ENCODE results near the gene NSFL1C.

The NSFL1C gene

DNA sequence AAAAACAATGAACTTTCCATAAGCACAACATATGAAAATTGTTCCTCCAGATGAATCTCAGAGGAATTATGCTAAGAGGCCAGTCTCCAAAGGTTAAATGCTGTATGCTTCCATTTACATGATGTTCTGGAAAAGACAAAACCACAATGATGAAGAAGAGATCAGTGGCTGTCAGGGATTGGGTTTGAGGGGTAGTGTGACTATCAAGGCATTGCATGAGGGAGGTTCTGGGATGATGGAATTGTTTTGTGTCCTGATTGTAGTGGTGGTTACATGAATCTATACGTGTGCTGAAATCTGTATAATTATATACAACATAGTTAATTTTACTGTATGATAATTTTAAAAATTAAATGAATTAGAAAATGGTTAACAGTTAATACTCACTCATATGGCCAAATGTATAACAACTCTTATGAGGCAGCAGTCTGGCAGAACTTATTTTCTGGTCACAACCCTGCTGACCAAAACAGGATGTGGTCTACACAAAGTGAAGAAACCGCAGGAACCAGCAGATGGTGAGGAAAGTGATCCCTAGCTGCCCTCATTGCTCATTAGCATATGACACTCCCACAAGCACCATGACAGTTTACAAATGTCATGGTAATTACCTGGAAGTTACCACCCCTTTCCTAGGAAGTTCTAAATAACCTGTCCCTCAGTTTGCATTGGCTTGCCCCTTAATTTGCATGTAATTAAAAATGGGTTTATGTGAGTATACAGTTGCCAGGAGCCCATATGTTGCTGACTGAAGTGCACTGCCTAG is 31.9 kb downstream of the NSFL1C start:
- Mint-ChIP-seq H3K4me1 (peaks cover 28% of the 10 kb centered on the region), H3K36me3 (no peaks in the 10 kb centered on the region), H3K27me3 (no peaks in the 10 kb centered on the region), H3K27ac (no peak overlapping the region), H3K4me3 (peak overlapping the region; percentile 56), H3K9me3 (no peaks in the 10 kb centered on the region)
- ATAC-seq (ENCODE audit: low read depth), result peak; percentile 93
- DNase-seq (ENCODE audit: low spot score in 2 of 2), result peak in 1 of 2 donors; percentile 54

DNA sequence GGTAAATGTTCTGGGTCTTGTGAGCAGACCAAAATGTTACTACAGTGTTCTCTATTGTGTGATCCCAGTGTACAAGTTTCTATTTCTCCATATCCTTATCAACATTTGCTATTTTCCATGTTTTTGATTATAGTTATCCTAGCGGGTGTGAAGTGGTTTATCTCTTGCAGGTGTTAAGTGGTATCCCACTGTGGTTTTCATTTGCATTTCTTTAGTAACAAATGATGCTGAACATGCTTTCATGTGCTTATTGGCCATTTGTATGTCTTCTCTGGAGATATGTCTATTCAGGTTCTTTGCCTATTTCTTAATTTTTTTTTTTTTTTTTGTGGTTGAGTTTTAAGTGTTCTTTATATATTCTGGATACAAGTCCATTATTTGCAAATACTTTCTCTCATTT is 35.5 kb downstream of the NSFL1C start:
- no peak overlapping the region for H3K27ac Mint-ChIP-seq
- peaks cover 23% of the 10 kb centered on the region for H3K4me1 Mint-ChIP-seq
- H3K27me3 Mint-ChIP-seq, result no peaks in the 10 kb centered on the region
- H3K36me3 Mint-ChIP-seq, result no peaks in the 10 kb centered on the region
- H3K4me3 Mint-ChIP-seq, result no peak overlapping the region
- ATAC-seq (ENCODE audit: low read depth), result no peak
- DNase-seq (ENCODE audit: low spot score in 2 of 2), result no peak
- no peaks in the 10 kb centered on the region for H3K9me3 Mint-ChIP-seq

DNA sequence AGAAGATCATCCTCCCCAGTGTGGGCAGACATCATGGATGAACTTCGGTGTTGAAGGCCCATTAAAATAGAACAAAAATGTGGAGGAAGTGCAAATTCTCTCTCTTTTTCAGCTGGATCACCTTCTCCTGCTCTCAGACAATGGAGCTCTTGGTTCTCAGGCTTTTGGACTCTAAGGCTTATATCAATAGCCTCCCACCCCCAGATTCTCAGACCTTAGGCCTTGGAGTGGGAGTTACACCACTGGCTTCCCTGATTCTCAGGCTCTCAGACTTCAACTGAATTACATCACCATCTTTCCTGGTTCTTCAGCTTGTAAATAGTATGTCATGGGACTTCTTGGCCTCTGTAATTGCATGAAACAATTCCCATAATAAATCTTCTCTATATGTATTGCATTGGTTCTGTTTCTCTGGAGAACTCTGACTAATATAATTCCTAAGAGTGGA is 36.6 kb downstream of the NSFL1C start:
- Mint-ChIP-seq H3K36me3 (no peaks in the 10 kb centered on the region), H3K4me1 (peaks cover 18% of the 10 kb centered on the region), H3K27ac (no peak overlapping the region), H3K27me3 (no peaks in the 10 kb centered on the region), H3K4me3 (no peak overlapping the region), H3K9me3 (no peaks in the 10 kb centered on the region)
- ATAC-seq (ENCODE audit: low read depth) (no peak), DNase-seq (ENCODE audit: low spot score in 2 of 2) (no peak)

DNA sequence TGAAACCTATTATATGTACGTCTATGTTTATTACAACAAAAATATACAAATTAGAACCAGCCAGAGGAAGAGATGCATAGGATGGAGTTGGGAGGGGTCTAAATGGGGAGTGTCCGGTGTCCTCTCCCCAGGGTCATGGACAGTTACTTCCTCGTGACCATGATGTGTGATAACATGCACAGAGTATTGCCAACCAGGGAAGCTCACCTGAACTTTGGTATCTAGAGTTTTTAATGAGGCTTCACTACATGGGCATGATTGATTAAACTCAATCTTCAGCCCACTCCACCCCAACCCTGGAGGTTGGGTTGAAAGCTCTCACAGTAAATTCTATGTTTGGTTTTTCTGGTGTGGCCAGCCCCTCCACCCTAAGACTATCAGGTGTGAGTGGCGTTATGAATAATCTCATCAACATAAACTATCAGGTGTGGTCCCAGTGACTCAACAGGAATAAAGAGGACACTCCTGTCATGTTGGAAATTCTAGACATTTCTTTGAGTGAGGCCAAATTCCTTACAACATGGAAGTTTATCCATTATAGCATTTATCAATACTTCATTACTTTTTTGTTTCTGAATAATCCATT is 37.4 kb downstream of the NSFL1C start:
- Mint-ChIP-seq H3K36me3 (no peaks in the 10 kb centered on the region), H3K9me3 (no peaks in the 10 kb centered on the region), H3K27ac (no peak overlapping the region), H3K4me3 (no peak overlapping the region), H3K4me1 (peaks cover 15% of the 10 kb centered on the region), H3K27me3 (no peaks in the 10 kb centered on the region)
- ATAC-seq (ENCODE audit: low read depth), result no peak
- no peak for DNase-seq (ENCODE audit: low spot score in 2 of 2)

DNA sequence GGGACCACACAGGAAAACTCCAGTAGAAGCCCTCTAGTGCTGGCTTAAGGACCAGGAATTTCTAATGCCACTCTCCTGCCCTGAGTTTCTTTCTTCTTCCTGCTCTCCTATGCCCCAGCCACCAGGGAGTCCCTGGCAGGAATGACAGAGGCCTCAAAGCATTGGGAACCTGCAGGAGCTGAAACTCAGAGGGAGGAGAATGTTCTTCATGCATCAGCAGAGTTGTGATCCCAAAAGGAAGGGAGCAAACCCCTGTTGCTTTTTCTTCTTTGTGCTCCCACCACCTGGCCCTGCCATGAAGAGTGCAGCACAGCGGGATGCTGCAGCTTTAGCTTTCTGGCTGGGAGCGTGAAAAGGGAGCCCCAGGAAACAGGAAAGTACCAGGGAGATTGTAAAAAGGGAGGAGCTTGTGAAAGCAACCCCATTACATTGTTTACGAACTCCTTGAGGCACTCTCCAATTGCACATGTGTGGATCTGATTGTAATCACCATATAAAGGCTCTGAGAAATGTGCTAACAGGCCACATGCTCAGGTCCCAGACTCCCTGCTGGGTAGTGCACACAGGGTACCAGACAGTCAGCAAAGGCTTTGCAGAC is 39.1 kb downstream of the NSFL1C start:
- DNase-seq (ENCODE audit: low spot score in 2 of 2), result no peak
- Mint-ChIP-seq H3K9me3 (peaks cover 1% of the 10 kb centered on the region), H3K36me3 (no peaks in the 10 kb centered on the region), H3K27me3 (no peaks in the 10 kb centered on the region), H3K4me3 (no peak overlapping the region), H3K27ac (no peak overlapping the region), H3K4me1 (peaks cover 14% of the 10 kb centered on the region)
- no peak for ATAC-seq (ENCODE audit: low read depth)

DNA sequence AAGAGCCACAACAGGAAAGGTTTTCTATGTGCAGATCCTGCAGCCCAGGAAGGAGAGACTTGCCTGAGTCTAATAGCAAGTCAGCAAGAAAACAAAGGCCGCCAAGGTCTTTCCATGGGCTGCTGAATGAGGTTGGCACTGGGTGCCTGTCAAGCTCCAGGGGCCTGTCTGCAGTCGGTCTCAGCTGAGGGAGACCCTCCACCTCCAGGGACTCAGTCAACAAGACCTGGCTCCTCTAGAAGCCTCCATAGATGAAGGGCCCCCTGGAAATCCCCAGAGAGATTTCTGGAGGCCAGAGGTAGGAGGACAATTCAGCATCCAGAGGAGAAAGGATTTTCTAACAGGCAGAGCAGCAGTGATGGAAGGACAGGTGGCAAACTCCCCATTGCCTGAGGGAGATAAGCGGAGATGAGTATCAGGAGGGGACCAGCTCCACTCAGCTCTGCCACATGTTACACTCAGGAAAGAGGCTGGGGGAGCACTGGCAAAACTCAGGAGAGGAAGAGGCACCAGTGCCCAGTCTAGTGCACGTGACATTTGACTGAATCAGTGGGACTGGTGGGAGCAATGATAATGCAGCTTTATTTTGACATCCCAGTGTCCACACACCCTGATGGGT is 40.3 kb downstream of the NSFL1C start:
- peaks cover 2% of the 10 kb centered on the region for H3K36me3 Mint-ChIP-seq
- ATAC-seq (ENCODE audit: low read depth), result no peak
- no peak overlapping the region for H3K4me3 Mint-ChIP-seq
- peaks cover 7% of the 10 kb centered on the region for H3K4me1 Mint-ChIP-seq
- peaks cover 1% of the 10 kb centered on the region for H3K27me3 Mint-ChIP-seq
- no peak overlapping the region for H3K27ac Mint-ChIP-seq
- peaks cover 8% of the 10 kb centered on the region for H3K9me3 Mint-ChIP-seq
- DNase-seq (ENCODE audit: low spot score in 2 of 2), result no peak

DNA sequence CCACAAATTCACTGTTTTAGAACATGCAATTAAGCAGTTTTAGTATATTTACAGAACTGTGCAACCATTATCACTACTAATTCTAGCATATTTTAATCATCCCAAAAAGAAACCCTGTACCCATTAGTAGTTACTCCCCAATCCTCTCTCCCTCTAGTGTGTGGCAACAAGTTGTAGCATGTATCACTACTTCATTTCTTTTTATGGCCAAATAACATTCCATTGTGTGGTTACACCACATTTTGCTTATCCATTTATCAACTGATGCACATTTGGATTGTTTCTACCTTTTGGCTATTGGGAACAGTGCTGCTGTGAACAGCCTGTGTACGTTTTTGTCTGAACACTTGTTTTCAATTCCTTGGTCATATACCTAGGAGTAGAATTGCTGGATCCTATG is 42.3 kb downstream of the NSFL1C start:
- DNase-seq (ENCODE audit: low spot score in 2 of 2), result no peak
- peaks cover 4% of the 10 kb centered on the region for H3K4me1 Mint-ChIP-seq
- H3K27me3 Mint-ChIP-seq, result peaks cover 1% of the 10 kb centered on the region
- no peak overlapping the region for H3K27ac Mint-ChIP-seq
- H3K9me3 Mint-ChIP-seq, result peaks cover 12% of the 10 kb centered on the region
- no peak overlapping the region for H3K4me3 Mint-ChIP-seq
- H3K36me3 Mint-ChIP-seq, result peaks cover 2% of the 10 kb centered on the region
- ATAC-seq (ENCODE audit: low read depth), result no peak

DNA sequence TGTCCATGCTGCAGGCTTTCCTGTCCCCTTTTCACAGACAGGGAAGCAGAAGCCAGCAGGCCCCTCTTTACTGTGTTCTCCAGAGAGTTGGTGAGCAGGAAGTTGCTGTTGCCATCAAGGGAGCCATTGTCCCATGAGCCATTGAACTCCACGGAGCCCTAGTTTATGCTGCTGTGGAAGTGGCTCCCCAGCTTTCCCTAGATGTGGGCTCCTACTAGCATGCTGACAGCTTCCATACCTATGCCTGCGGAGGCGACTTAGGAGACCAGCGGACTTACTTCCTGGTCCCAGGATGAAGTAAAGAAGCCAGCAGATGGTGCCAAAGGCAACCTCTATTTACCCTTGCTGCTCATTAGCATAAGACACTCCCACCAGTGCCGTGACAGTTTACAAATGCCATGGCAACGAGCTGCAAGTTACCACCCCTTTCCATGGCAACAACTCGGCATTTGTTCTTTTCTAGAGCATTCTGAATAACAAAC is 43.0 kb downstream of the NSFL1C start:
- Mint-ChIP-seq H3K27ac (no peak overlapping the region), H3K27me3 (peaks cover 1% of the 10 kb centered on the region), H3K4me3 (no peak overlapping the region), H3K9me3 (peaks cover 16% of the 10 kb centered on the region), H3K4me1 (peaks cover 4% of the 10 kb centered on the region), H3K36me3 (peaks cover 5% of the 10 kb centered on the region)
- peak; percentile 51 for ATAC-seq (ENCODE audit: low read depth)
- no peak for DNase-seq (ENCODE audit: low spot score in 2 of 2)

DNA sequence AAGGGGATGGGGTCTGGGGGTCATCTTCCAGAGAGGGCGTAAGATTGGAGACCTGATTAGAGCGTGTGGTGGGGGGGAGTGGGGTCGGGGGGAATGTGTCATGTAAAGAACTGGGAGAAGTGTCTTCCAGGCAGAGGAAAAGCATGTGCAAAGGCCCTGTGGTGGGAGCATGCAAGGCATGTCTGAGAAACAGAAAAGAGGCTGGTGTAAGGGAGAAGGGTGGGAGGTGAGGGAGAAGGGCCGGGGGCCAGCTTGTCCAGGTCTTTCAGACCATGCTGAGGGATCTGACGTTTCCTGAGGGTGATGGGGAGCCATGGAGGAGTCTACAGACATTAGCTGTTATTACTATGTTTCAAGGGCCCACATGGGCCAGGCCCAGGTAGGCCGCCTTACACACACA is 43.4 kb downstream of the NSFL1C start:
- ATAC-seq (ENCODE audit: low read depth), result no peak
- H3K27ac Mint-ChIP-seq, result no peak overlapping the region
- peaks cover 1% of the 10 kb centered on the region for H3K27me3 Mint-ChIP-seq

DNA sequence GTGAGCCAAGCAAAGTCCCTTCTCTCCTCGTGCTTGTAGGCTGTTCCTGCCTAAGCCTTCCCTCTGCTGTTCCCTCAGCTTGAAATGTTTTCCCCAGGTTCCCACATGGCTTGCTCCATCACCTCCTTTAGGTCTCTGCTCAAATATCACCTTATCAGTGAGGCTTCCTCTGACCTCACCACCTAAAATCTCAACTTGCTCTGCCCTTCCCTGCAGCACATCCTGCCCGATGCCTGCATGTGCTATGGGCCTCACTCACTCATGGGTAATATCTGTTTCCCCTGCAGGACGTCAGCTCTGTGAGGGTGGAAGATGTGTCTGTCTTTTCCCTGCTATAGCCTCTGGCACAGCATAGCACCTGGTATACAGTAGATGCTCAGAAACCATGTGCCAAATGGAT is 43.9 kb downstream of the NSFL1C start:
- ATAC-seq (ENCODE audit: low read depth) (no peak), DNase-seq (ENCODE audit: low spot score in 2 of 2) (no peak)
- Mint-ChIP-seq H3K36me3 (peaks cover 5% of the 10 kb centered on the region), H3K4me1 (peaks cover 4% of the 10 kb centered on the region), H3K27me3 (peaks cover 1% of the 10 kb centered on the region), H3K4me3 (no peak overlapping the region), H3K27ac (no peak overlapping the region), H3K9me3 (peaks cover 16% of the 10 kb centered on the region)

More for the DNA sequence above, 43.4 kb downstream of the NSFL1C start:
- Mint-ChIP-seq H3K36me3 (peaks cover 5% of the 10 kb centered on the region), H3K4me1 (peaks cover 4% of the 10 kb centered on the region), H3K4me3 (no peak overlapping the region), H3K9me3 (peaks cover 16% of the 10 kb centered on the region)
- DNase-seq (ENCODE audit: low spot score in 2 of 2), result no peak

DNA sequence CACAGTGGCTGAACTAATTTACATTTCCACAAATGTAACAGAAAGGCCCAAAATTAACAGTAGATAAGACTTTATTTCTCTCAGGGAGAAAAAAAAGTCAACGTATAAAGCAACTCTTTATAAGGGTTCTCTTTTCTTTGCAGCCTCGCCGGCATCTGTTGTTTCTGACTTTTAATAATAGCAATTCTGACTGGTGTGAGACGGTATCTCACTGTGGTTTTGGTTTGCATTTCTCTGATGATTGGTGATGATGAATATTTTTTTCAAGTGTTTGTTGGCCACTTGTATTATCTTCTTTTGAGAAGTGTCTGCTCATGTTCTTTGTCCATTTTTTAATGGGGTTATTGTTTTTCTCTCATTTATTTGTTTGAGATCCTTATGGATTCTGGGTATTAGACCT is 46.6 kb downstream of the NSFL1C start:
- peaks cover 16% of the 10 kb centered on the region for H3K9me3 Mint-ChIP-seq
- no peak overlapping the region for H3K27ac Mint-ChIP-seq
- H3K27me3 Mint-ChIP-seq, result peaks cover 1% of the 10 kb centered on the region
- H3K4me3 Mint-ChIP-seq, result no peak overlapping the region
- peaks cover 6% of the 10 kb centered on the region for H3K36me3 Mint-ChIP-seq
- H3K4me1 Mint-ChIP-seq, result peaks cover 6% of the 10 kb centered on the region
- ATAC-seq (ENCODE audit: low read depth) (no peak), DNase-seq (ENCODE audit: low spot score in 2 of 2) (no peak)

DNA sequence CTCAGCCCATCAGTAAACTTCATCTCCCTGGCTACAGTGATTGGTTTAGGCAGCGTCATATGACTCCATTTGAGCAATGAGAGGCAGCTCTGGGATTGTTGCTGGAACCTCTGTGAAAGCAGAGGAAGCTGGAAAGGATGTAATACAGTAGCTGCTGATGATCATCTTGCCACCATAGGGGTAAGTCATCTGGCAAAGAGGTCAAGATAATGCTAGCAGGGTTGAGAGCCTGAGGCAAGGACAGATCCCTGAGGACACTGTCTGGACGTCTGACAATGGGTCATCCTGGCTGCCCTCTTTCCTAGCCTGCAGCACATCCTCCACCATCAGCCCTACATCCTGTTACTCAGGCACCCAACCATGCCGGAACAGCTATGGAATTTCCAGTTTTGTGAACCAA is 48.3 kb downstream of the NSFL1C start:
- H3K27me3 Mint-ChIP-seq, result peaks cover 1% of the 10 kb centered on the region
- no peak overlapping the region for H3K4me3 Mint-ChIP-seq
- no peak for ATAC-seq (ENCODE audit: low read depth)
- peaks cover 16% of the 10 kb centered on the region for H3K9me3 Mint-ChIP-seq
- no peak for DNase-seq (ENCODE audit: low spot score in 2 of 2)
- H3K36me3 Mint-ChIP-seq, result peaks cover 6% of the 10 kb centered on the region
- H3K27ac Mint-ChIP-seq, result no peak overlapping the region
- H3K4me1 Mint-ChIP-seq, result peaks cover 4% of the 10 kb centered on the region

DNA sequence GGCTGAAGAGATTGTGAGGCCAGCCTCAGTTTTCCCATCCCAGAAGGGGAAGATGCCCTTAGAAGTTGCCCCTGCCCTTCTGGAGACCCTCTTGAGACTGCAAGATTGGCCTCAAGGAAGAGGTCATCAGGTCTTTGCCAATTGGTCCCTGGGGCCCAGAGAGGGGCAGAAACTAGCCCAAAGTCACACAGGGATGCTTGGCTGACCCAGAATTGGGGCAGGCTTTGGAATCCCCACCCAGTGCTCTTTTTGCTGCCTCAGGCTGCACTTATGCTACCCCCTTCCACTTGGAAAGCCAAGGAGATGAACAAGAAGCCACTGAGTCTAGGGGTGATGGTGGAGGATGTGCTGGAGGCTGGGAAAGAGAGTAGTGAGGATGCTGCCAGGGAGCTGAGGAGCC is 48.9 kb downstream of the NSFL1C start:
- Mint-ChIP-seq H3K27ac (no peak overlapping the region), H3K4me3 (no peak overlapping the region), H3K9me3 (peaks cover 14% of the 10 kb centered on the region), H3K36me3 (peaks cover 6% of the 10 kb centered on the region), H3K27me3 (peaks cover 1% of the 10 kb centered on the region), H3K4me1 (peaks cover 3% of the 10 kb centered on the region)
- DNase-seq (ENCODE audit: low spot score in 2 of 2), result no peak
- ATAC-seq (ENCODE audit: low read depth), result no peak

DNA sequence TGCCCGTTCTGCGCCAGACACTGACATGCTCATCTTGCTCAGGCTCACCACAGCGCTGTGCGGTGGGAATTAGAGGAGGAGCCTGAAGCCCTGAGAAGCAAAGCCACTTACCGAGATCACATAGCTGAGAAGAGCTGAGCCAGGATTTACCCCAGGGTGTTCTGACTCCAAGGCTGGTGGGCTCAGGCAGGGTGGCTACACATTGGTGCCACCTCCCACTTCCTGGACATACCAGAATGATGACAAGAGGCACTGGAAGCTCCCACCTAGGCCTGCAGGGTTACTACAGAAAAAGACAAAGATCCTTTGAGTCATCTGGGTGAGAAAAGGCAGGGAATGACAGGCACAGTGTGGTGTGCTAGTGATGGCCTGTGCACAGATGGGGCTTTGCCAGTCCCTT is 49.4 kb downstream of the NSFL1C start:
- Mint-ChIP-seq H3K4me3 (no peak overlapping the region), H3K4me1 (peaks cover 3% of the 10 kb centered on the region), H3K27ac (no peak overlapping the region), H3K27me3 (peaks cover 1% of the 10 kb centered on the region), H3K9me3 (peaks cover 14% of the 10 kb centered on the region), H3K36me3 (peaks cover 6% of the 10 kb centered on the region)
- ATAC-seq (ENCODE audit: low read depth) (no peak), DNase-seq (ENCODE audit: low spot score in 2 of 2) (no peak)

Measured in memory B cell (primary cell).